GM21717 (cell line): Measurements from ENCODE around the gene EDAR.

ENCODE experiments used
- ATAC-seq: cut with Tn5 transposase; IDR thresholded peaks from one replicate; pipeline ENCODE4 v1.9.1; 2021; ENCODE audit warnings: mild to moderate bottlenecking, moderate library complexity; ENCODE audit not compliant: unreplicated experiment

Gene EDAR

GRCh38 chr2:108926561-108927380, 62.2 kb downstream of the EDAR start:
- no peak for ATAC-seq

GRCh38 chr2:108925735-108926134, 63.3 kb downstream of the EDAR start:
- ATAC-seq = no peak

GRCh38 chr2:108925286-108925685, 63.7 kb downstream of the EDAR start:
- no peak for ATAC-seq

GRCh38 chr2:108924580-108925251, 64.3 kb downstream of the EDAR start:
- ATAC-seq = no peak

- ATAC-seq = no peak
Observed at GRCh38 chr2:108923736-108924579, 65.1 kb downstream of the EDAR start.

GRCh38 chr2:108923019-108923700, 65.9 kb downstream of the EDAR start:
- no peak for ATAC-seq

- no peak for ATAC-seq
Observed at GRCh38 chr2:108922141-108922915, 66.7 kb downstream of the EDAR start.

GRCh38 chr2:108921096-108922030, 67.7 kb downstream of the EDAR start:
- ATAC-seq = no peak

GRCh38 chr2:108920686-108921085, 68.3 kb downstream of the EDAR start:
- no peak for ATAC-seq

- ATAC-seq = no peak
Observed at GRCh38 chr2:108919571-108920373, 69.2 kb downstream of the EDAR start.

GRCh38 chr2:108918941-108919341, 70.1 kb downstream of the EDAR start:
- ATAC-seq = no peak

- no peak for ATAC-seq
Observed at GRCh38 chr2:108918156-108918874, 70.7 kb downstream of the EDAR start.

GRCh38 chr2:108917526-108917925, 71.5 kb downstream of the EDAR start:
- no peak for ATAC-seq

GRCh38 chr2:108916796-108917421, 72.1 kb downstream of the EDAR start:
- no peak for ATAC-seq

GRCh38 chr2:108916122-108916795, 72.8 kb downstream of the EDAR start:
- no peak for ATAC-seq

- ATAC-seq = no peak
Observed at GRCh38 chr2:108912629-108912902, 76.5 kb downstream of the EDAR start.
